ENCODE results near the gene STAC2.

STAC2 gene

GRCh38 chr17:39209317-39210092, 16.2 kb downstream of the STAC2 start:
- DNase-seq (ENCODE audit: low spot score), result no peak

- no peak for DNase-seq (ENCODE audit: low spot score)
Measured at GRCh38 chr17:39208893-39209292, 16.9 kb downstream of the STAC2 start.

- no peak for DNase-seq (ENCODE audit: low spot score)
Measured at GRCh38 chr17:39208136-39208535, 17.6 kb downstream of the STAC2 start.

- peak; percentile 64 for DNase-seq (ENCODE audit: low spot score)
Measured at GRCh38 chr17:39205112-39205526, 20.6 kb downstream of the STAC2 start.

- DNase-seq (ENCODE audit: low spot score), result no peak
Measured at GRCh38 chr17:39204245-39204644, 21.5 kb downstream of the STAC2 start.

- DNase-seq (ENCODE audit: low spot score), result no peak
Measured at GRCh38 chr17:39200957-39201510, 24.7 kb downstream of the STAC2 start.

- no peak for DNase-seq (ENCODE audit: low spot score)
Measured at GRCh38 chr17:39200070-39200879, 25.5 kb downstream of the STAC2 start, which contains the start of gene RPL19. RPL19 (plus strand) TSS chr17:39200283; CDS start chr17:39200345, 62 bp downstream.

- peak; percentile 95 for DNase-seq (ENCODE audit: low spot score)
Measured at GRCh38 chr17:39199820-39200069, 26.0 kb downstream of the STAC2 start.

GRCh38 chr17:39198186-39198566, 27.6 kb downstream of the STAC2 start:
- DNase-seq (ENCODE audit: low spot score), result no peak

- DNase-seq (ENCODE audit: low spot score), result peak; percentile 78
Measured at GRCh38 chr17:39197380-39198185, 28.2 kb downstream of the STAC2 start, which contains the start of gene CACNB1. CACNB1 (minus strand) TSS chr17:39197669; CDS start chr17:39197495, 174 bp downstream.

- DNase-seq (ENCODE audit: low spot score), result peak; percentile 34
Measured at GRCh38 chr17:39196808-39197291, 28.9 kb downstream of the STAC2 start.

- no peak for DNase-seq (ENCODE audit: low spot score)
Measured at GRCh38 chr17:39196241-39196807, 29.4 kb downstream of the STAC2 start.

- peak; percentile 29 for DNase-seq (ENCODE audit: low spot score)
Measured at GRCh38 chr17:39195568-39196160, 30.1 kb downstream of the STAC2 start.

- peak; percentile 56 for DNase-seq (ENCODE audit: low spot score)
Measured at GRCh38 chr17:39194985-39195524, 30.7 kb downstream of the STAC2 start.

- DNase-seq (ENCODE audit: low spot score), result peak; percentile 87
Measured at GRCh38 chr17:39194089-39194984, 31.4 kb downstream of the STAC2 start.

GRCh38 chr17:39193346-39193745, 32.4 kb downstream of the STAC2 start:
- no peak for DNase-seq (ENCODE audit: low spot score)

GRCh38 chr17:39192901-39193300, 32.8 kb downstream of the STAC2 start:
- DNase-seq (ENCODE audit: low spot score), result no peak

- DNase-seq (ENCODE audit: low spot score), result no peak
Measured at GRCh38 chr17:39191750-39192510, 33.8 kb downstream of the STAC2 start.

All from cerebellar cortex (tissue), 1 donor.